ENCODE data around the gene MIA2. TPM values are rescaled to one million over a fixed set of nuclear protein-coding genes. Genes with fewer than 3 reads are reported as not detected.

MIA2 gene
- total RNA-seq, 1 experiment from 2014 or later: 43.9 TPM

GRCh38 chr14:39310051-39310450 lies 76.3 kb downstream of the MIA2 start:
- ChIA-PET CTCF (no interaction called here), POLR2A (ENCODE audit: unreplicated experiment) (no interaction called here)
- H2AFZ ChIP-seq: no peak overlapping the region
- no TSS peak for BruUV-seq (replicated peaks)
- no peaks in the 10 kb centered on the region for H3K27me3 ChIP-seq (ENCODE audit: insufficient read depth, low read depth)
- TF ChIP-seq EZH2 (IDR thresholded peaks at IDR 0.05; ENCODE audit: low read depth) (no peak), CTCF (conservative IDR thresholded peaks at IDR 0.05) (no peak)
- 0 out of 2 replicates have a peak, but pooled peaks cover 4% of the 10 kb centered on the region for H3K36me3 ChIP-seq (ENCODE audit: low read depth)
- no peaks in the 10 kb centered on the region for H3F3A ChIP-seq (ENCODE audit: insufficient read depth, low read depth)
- intact Hi-C loops (cut with micrococcal nuclease; ENCODE audit: unreplicated experiment): no loop called here
- H3K9me3 ChIP-seq (ENCODE audit: insufficient read depth, low read depth): no peaks in the 10 kb centered on the region
- H4K20me1 ChIP-seq (ENCODE audit: insufficient read depth): no peaks in the 10 kb centered on the region
- no peaks in the 10 kb centered on the region for H3K9me2 ChIP-seq (ENCODE audit: insufficient read depth)
- H3K4me2 ChIP-seq: no peak overlapping the region
- H3K79me2 ChIP-seq (ENCODE audit: low read depth): no peaks in the 10 kb centered on the region
- no peak overlapping the region for H3K27ac ChIP-seq
- DNase-seq: no peak
- H3K4me1 ChIP-seq (replicated peaks; ENCODE audit: insufficient read depth): no peaks in the 10 kb centered on the region
- H3K4me3 ChIP-seq: no peak overlapping the region

DNA sequence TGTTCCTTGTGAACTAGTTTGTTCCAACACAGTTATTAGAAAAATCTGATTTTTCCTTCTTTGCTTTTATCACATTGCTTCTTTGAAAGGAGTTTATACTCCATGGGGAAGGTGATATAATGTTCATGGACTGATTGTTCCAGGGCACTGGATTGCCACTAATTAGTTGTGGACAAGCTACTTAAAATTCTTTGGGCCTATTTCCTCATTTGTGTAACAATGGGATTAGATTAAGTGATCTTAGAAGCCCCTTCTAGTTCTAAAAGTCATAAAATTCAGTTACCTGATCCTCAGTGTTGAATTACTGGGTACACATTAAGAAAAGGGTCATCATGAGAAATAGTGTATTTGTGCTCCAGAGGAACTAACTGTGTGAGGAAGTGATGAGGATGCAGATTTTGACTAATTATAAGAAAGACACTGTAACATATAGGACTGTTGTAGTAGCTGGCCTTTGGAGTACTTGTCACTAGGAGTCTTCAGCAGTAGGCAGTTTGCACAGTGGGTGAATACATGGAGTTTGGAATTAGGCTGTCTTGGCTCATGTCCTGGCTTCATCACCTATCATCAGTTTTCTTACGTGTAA lies 82.2 kb downstream of the MIA2 start:
- Histone ChIP-seq H3K9me2 (ENCODE audit: insufficient read depth) (no peaks in the 10 kb centered on the region), H3K27ac (no peak overlapping the region), H3F3A (ENCODE audit: insufficient read depth, low read depth) (peaks cover 4% of the 10 kb centered on the region; the same call in 1 of the 2 replicates), H3K4me2 (no peak overlapping the region), H3K9me3 (ENCODE audit: insufficient read depth, low read depth) (no peaks in the 10 kb centered on the region), H3K36me3 (ENCODE audit: low read depth) (peaks cover 22% of the 10 kb centered on the region), H3K4me1 (replicated peaks; ENCODE audit: insufficient read depth) (no peaks in the 10 kb centered on the region), H3K27me3 (ENCODE audit: insufficient read depth, low read depth) (no peaks in the 10 kb centered on the region), H3K4me3 (no peak overlapping the region), H2AFZ (no peak overlapping the region), H4K20me1 (ENCODE audit: insufficient read depth) (peaks cover 4% of the 10 kb centered on the region), H3K79me2 (ENCODE audit: low read depth) (no peaks in the 10 kb centered on the region)
- intact Hi-C loops (cut with micrococcal nuclease; ENCODE audit: unreplicated experiment): no loop called here
- no peak for DNase-seq
- ChIA-PET CTCF (interaction anchor here (0.6 kb wide), 1 partner anchor 24 kb away, joined by 3 read pairs; no protein-coding TSS in a partner anchor), POLR2A (ENCODE audit: unreplicated experiment) (no interaction called here)
- no peak for TF ChIP-seq CTCF (conservative IDR thresholded peaks at IDR 0.05)
- TF ChIP-seq EZH2 (IDR thresholded peaks at IDR 0.05; ENCODE audit: low read depth): no peak
- no TSS peak for BruUV-seq (replicated peaks)

DNA sequence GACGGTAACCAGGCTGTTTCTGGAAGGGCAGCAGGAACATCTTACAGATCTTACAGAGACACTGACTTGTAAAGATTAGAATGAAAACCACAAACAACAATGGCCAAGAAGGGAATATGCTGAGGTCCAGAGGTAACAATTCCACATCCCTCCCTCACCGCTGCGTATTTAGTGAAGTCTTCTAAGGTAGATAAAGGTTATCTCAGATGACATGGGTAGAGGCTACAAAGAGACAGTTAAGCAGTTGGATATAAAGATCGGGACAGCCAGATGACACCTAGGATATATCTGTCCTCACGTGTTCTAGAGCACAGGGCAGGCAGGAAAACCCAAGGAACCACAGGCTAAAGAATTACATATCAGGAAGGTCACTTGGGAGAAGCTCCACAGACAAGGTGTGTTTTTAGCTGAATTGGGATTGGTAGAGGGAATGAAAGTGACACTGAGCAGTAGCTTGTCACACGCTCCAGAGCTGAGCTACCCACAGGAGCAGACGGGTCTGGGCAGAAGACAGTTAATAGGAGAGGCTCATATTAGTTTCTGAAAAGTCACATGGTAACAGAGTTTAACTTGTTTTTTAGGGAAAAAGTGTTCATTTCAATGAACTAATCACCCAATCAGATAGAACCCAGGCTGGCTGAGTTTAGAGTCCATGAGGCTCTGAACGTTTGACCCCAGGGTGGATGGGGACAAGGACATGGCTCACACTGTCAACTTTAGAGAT lies 83.3 kb downstream of the MIA2 start:
- intact Hi-C loops (cut with micrococcal nuclease; ENCODE audit: unreplicated experiment): no loop called here
- CTCF ChIA-PET: no interaction called here

More for the DNA sequence above, 83.3 kb downstream of the MIA2 start:
- no TSS peak for BruUV-seq (replicated peaks)
- no peak for DNase-seq
- Histone ChIP-seq H3K27me3 (ENCODE audit: insufficient read depth, low read depth) (no peaks in the 10 kb centered on the region), H2AFZ (no peak overlapping the region), H3K27ac (no peak overlapping the region), H3K4me1 (replicated peaks; ENCODE audit: insufficient read depth) (no peaks in the 10 kb centered on the region), H4K20me1 (ENCODE audit: insufficient read depth) (peaks cover 4% of the 10 kb centered on the region), H3K4me3 (no peak overlapping the region), H3K9me2 (ENCODE audit: insufficient read depth) (no peaks in the 10 kb centered on the region), H3K79me2 (ENCODE audit: low read depth) (no peaks in the 10 kb centered on the region), H3F3A (ENCODE audit: insufficient read depth, low read depth) (peaks cover 4% of the 10 kb centered on the region; the same call in 1 of the 2 replicates), H3K36me3 (ENCODE audit: low read depth) (peaks cover 22% of the 10 kb centered on the region), H3K9me3 (ENCODE audit: insufficient read depth, low read depth) (no peaks in the 10 kb centered on the region), H3K4me2 (no peak overlapping the region)
- POLR2A ChIA-PET (ENCODE audit: unreplicated experiment): no interaction called here
- TF ChIP-seq EZH2 (IDR thresholded peaks at IDR 0.05; ENCODE audit: low read depth): no peak
- TF ChIP-seq CTCF (conservative IDR thresholded peaks at IDR 0.05): no peak
